Measurements from ENCODE around the gene LTBP3. TPM values are rescaled to one million over a fixed set of nuclear protein-coding genes. Genes with fewer than 3 reads are reported as not detected.

LTBP3 gene
- total and polyA plus RNA-seq, 3 experiments from 2014 or later: 17.9 to 35.4 (median 33.2) TPM

GRCh38 chr11:65595543-65596281 lies 37.6 kb upstream of the LTBP3 start, which contains the start of gene KCNK7:
Gene KCNK7, minus strand, starts transcription at chr11:65595800. Its CDS starts 28 bp downstream, at chr11:65595772.
- H3K27ac Mint-ChIP-seq: peak within 1 kb of the TSS in 5 of 8 donors; percentile 22 to 61 (median 45)
- Histone ChIP-seq H3K27ac (ENCODE audit: low read depth, low read length) (no peak within 1 kb of the TSS), H3K9me3 (ENCODE audit: low read length) (no peaks in the 10 kb centered on the region), H3K4me3 (ENCODE audit: low read length) (no peak within 1 kb of the TSS), H3K36me3 (ENCODE audit: insufficient read depth, low read length) (peaks cover 14% of the 10 kb centered on the region), H3K27me3 (ENCODE audit: insufficient read depth, low read length, poor library complexity, severe bottlenecking) (no peaks in the 10 kb centered on the region), H3K4me1 (ENCODE audit: insufficient read depth, low read length) (peaks cover 15% of the 10 kb centered on the region)
- no peak for DNase-seq
- ChIA-PET CTCF (interaction anchor here (0.6 to 11.9 kb wide), 3 partner anchors 54 to 960 kb away, joined by 3 to 258 read pairs (median 3); no protein-coding TSS in a partner anchor), POLR2A (interaction anchor here (0.6 to 1.3 kb wide), 2 partner anchors 19 to 462 kb away, joined by 3 read pairs; no protein-coding TSS in a partner anchor)
- no peaks in the 10 kb centered on the region for H3K9me3 Mint-ChIP-seq
- H3K36me3 Mint-ChIP-seq: peaks cover 0 to 43% (median 2%) of the 10 kb centered on the region in 3 donors
- H3K4me3 Mint-ChIP-seq: peak within 1 kb of the TSS in 2 of 7 donors; percentile 27 to 32
- no peaks in the 10 kb centered on the region for H3K27me3 Mint-ChIP-seq
- H3K4me1 Mint-ChIP-seq: peaks cover 8 to 17% (median 10%) of the 10 kb centered on the region in 3 donors

DNA sequence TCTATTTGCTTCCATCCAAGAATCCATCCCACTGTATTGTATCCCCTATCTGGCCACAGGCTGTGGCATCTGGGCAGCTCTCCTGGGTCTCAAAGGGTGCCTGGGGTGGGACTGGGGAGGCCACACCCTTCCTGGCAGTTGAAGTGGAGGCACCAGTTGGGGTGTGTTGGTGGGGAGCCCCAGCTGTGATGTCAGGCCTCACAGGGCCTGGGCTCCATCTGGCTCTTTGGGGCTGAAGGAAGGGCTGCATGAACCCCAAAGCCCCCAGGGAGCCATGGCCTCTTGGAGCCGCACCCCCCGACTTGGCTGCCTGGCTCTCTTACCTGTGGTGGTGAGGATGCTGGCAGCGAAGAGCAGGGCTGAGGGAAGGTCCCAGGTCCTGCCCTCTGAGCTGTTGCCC lies 37.0 kb upstream of the LTBP3 start:
- POLR2A ChIA-PET: interaction anchor here (0.6 to 1.3 kb wide), 3 partner anchors 19 to 100 kb away, joined by 3 to 7 read pairs (median 3); partner anchors contain the start of gene FAM89B
- CTCF ChIA-PET: interaction anchor here (0.6 to 11.9 kb wide), 4 partner anchors 20 to 406 kb away, joined by 3 to 258 read pairs (median 12); partner anchors contain the start of genes PCNX3 and ZNRD2

GRCh38 chr11:65593518-65594414 lies 35.6 kb upstream of the LTBP3 start:
- Histone ChIP-seq H3K36me3 (ENCODE audit: insufficient read depth, low read length) (peaks cover 23% of the 10 kb centered on the region), H3K4me1 (ENCODE audit: insufficient read depth, low read length) (peaks cover 17% of the 10 kb centered on the region), H3K27ac (ENCODE audit: low read depth, low read length) (no peak overlapping the region), H3K9me3 (ENCODE audit: low read length) (no peaks in the 10 kb centered on the region), H3K27me3 (ENCODE audit: insufficient read depth, low read length, poor library complexity, severe bottlenecking) (no peaks in the 10 kb centered on the region), H3K4me3 (ENCODE audit: low read length) (no peak overlapping the region)
- Mint-ChIP-seq H3K27me3 (no peaks in the 10 kb centered on the region), H3K27ac (peak overlapping the region in 2 of 8 donors; percentile 48 to 84), H3K36me3 (peaks cover 0 to 47% (median 1%) of the 10 kb centered on the region in 3 donors), H3K4me1 (peaks cover 9 to 19% (median 11%) of the 10 kb centered on the region in 3 donors), H3K4me3 (no peak overlapping the region), H3K9me3 (no peaks in the 10 kb centered on the region)
- ChIA-PET CTCF (interaction anchor here (0.7 to 11.9 kb wide), 25 partner anchors 8 to 318 kb away, joined by 3 to 258 read pairs (median 5); partner anchors contain the start of genes EHBP1L1, FAM89B, PCNX3 and SCYL1), POLR2A (interaction anchor here (0.5 to 2.0 kb wide), 9 partner anchors 16 to 718 kb away, joined by 3 to 8 read pairs (median 4); partner anchors contain the start of genes EHBP1L1, FAM89B and MAP3K11)
- peak in 2 of 5 donors; percentile 45 to 66 for DNase-seq

More for the DNA sequence above, 37.0 kb upstream of the LTBP3 start:
- H3K9me3 Mint-ChIP-seq: no peaks in the 10 kb centered on the region
- peaks cover 8 to 17% (median 10%) of the 10 kb centered on the region in 3 donors for H3K4me1 Mint-ChIP-seq
- no peak for DNase-seq
- Histone ChIP-seq H3K9me3 (ENCODE audit: low read length) (no peaks in the 10 kb centered on the region), H3K27me3 (ENCODE audit: insufficient read depth, low read length, poor library complexity, severe bottlenecking) (no peaks in the 10 kb centered on the region), H3K27ac (ENCODE audit: low read depth, low read length) (no peak overlapping the region), H3K36me3 (ENCODE audit: insufficient read depth, low read length) (peaks cover 20% of the 10 kb centered on the region), H3K4me3 (ENCODE audit: low read length) (no peak overlapping the region), H3K4me1 (ENCODE audit: insufficient read depth, low read length) (peaks cover 15% of the 10 kb centered on the region)
- H3K27ac Mint-ChIP-seq: peak overlapping the region in 2 of 8 donors; percentile 22 to 61
- H3K27me3 Mint-ChIP-seq: no peaks in the 10 kb centered on the region
- H3K4me3 Mint-ChIP-seq: peak overlapping the region in 1 of 7 donors; percentile 32
- peaks cover 0 to 49% (median 3%) of the 10 kb centered on the region in 3 donors for H3K36me3 Mint-ChIP-seq

GRCh38 chr11:65592858-65593517 lies 34.8 kb upstream of the LTBP3 start:
- no peaks in the 10 kb centered on the region for H3K9me3 Mint-ChIP-seq
- Histone ChIP-seq H3K27me3 (ENCODE audit: insufficient read depth, low read length, poor library complexity, severe bottlenecking) (no peaks in the 10 kb centered on the region), H3K9me3 (ENCODE audit: low read length) (no peaks in the 10 kb centered on the region), H3K27ac (ENCODE audit: low read depth, low read length) (no peak overlapping the region), H3K4me1 (ENCODE audit: insufficient read depth, low read length) (peaks cover 24% of the 10 kb centered on the region), H3K36me3 (ENCODE audit: insufficient read depth, low read length) (peaks cover 17% of the 10 kb centered on the region), H3K4me3 (ENCODE audit: low read length) (no peak overlapping the region)
- DNase-seq: no peak
- peak overlapping the region in 1 of 7 donors; percentile 69 for H3K4me3 Mint-ChIP-seq
- ChIA-PET CTCF (interaction anchor here (1.0 to 11.9 kb wide), 19 partner anchors 10 to 226 kb away, joined by 3 to 258 read pairs (median 6); partner anchors contain the start of genes EHBP1L1, FAM89B, PCNX3 and SCYL1), POLR2A (interaction anchor here (0.9 to 2.0 kb wide), 5 partner anchors 16 to 52 kb away, joined by 3 to 8 read pairs (median 4); partner anchors contain the start of genes EHBP1L1 and MAP3K11)
- peaks cover 17 to 27% (median 18%) of the 10 kb centered on the region in 3 donors for H3K4me1 Mint-ChIP-seq
- H3K27me3 Mint-ChIP-seq: no peaks in the 10 kb centered on the region
- H3K36me3 Mint-ChIP-seq: peaks cover 0 to 41% (median 1%) of the 10 kb centered on the region in 3 donors
- peak overlapping the region in 1 of 8 donors; percentile 54 for H3K27ac Mint-ChIP-seq

DNA sequence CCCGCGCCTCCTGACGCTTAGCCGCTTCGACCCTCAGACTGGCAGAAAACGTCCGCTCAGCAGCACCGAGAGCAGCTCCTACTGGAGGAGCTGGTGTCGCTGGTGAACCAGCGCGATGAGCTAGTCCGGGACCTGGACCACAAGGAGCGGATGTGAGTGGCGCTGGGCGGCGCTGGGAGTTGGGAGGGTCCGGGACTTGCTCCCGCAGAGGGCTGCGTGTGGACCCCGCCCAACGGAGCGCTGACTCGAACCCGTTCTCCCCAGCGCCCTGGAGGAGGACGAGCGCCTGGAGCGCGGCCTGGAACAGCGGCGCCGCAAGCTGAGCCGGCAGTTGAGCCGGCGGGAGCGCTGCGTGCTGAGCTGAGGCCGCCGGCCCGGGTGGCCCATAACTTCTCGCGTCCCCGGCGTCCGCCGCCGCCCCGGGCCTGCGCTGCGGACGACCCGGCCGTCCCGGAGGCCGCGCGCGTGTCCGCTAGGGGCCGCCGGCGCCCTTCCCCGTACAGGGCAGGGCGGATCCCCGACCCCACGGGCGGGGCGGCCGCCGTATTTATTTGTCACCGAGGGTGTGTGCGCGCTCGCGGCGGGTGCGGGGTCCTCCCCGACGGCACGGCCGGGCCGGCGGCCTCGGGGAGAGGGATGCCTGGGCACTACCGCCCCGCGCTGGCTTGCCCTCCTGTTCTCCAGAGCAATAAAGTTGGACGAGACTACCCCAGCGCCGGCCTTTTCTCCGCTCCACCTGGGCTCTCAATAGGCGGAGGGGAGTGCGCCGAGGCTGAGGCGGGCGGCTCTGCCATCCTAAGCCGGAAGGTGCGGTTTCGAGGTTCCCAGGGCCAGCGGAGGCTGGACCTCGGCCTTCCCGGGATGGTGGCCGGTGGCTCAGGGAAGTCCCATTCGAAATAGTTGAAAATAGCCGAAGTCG lies 34.0 kb upstream of the LTBP3 start:
- Histone ChIP-seq H3K27me3 (ENCODE audit: insufficient read depth, low read length, poor library complexity, severe bottlenecking) (no peaks in the 10 kb centered on the region), H3K9me3 (ENCODE audit: low read length) (no peaks in the 10 kb centered on the region), H3K27ac (ENCODE audit: low read depth, low read length) (no peak overlapping the region), H3K4me3 (ENCODE audit: low read length) (no peak overlapping the region), H3K36me3 (ENCODE audit: insufficient read depth, low read length) (peaks cover 11% of the 10 kb centered on the region), H3K4me1 (ENCODE audit: insufficient read depth, low read length) (peaks cover 31% of the 10 kb centered on the region)
- no peak for DNase-seq
- no peaks in the 10 kb centered on the region for H3K9me3 Mint-ChIP-seq
- no peak overlapping the region for H3K27ac Mint-ChIP-seq
- H3K36me3 Mint-ChIP-seq: peaks cover 0 to 36% (median 1%) of the 10 kb centered on the region in 3 donors
- H3K4me1 Mint-ChIP-seq: peaks cover 23 to 34% (median 26%) of the 10 kb centered on the region in 3 donors
- H3K4me3 Mint-ChIP-seq: no peak overlapping the region
- H3K27me3 Mint-ChIP-seq: no peaks in the 10 kb centered on the region
- ChIA-PET CTCF (interaction anchor here (1.0 to 11.9 kb wide), 10 partner anchors 9 to 225 kb away, joined by 3 to 258 read pairs (median 9); partner anchors contain the start of genes EHBP1L1, FAM89B, SCYL1 and ZNRD2), POLR2A (interaction anchor here (1.2 to 1.7 kb wide), 2 partner anchors 16 to 26 kb away, joined by 4 to 6 read pairs; partner anchors contain the start of gene EHBP1L1)

GRCh38 chr11:65590240-65590738 lies 32.1 kb upstream of the LTBP3 start:
- Mint-ChIP-seq H3K27ac (peak overlapping the region in 2 of 8 donors; percentile 66), H3K36me3 (peaks cover 0 to 49% (median 1%) of the 10 kb centered on the region in 3 donors), H3K9me3 (no peaks in the 10 kb centered on the region), H3K4me1 (peaks cover 20 to 37% (median 28%) of the 10 kb centered on the region in 3 donors), H3K27me3 (no peaks in the 10 kb centered on the region), H3K4me3 (no peak overlapping the region)
- Histone ChIP-seq H3K9me3 (ENCODE audit: low read length) (no peaks in the 10 kb centered on the region), H3K36me3 (ENCODE audit: insufficient read depth, low read length) (peaks cover 11% of the 10 kb centered on the region), H3K4me1 (ENCODE audit: insufficient read depth, low read length) (peaks cover 23% of the 10 kb centered on the region), H3K4me3 (ENCODE audit: low read length) (no peak overlapping the region), H3K27ac (ENCODE audit: low read depth, low read length) (no peak overlapping the region), H3K27me3 (ENCODE audit: insufficient read depth, low read length, poor library complexity, severe bottlenecking) (no peaks in the 10 kb centered on the region)
- no peak for DNase-seq
- ChIA-PET POLR2A (interaction anchor here (0.9 kb wide), 1 partner anchor 49 kb away, joined by 3 read pairs; no protein-coding TSS in a partner anchor), CTCF (interaction anchor here (3.5 to 11.9 kb wide), 5 partner anchors 12 to 49 kb away, joined by 17 to 258 read pairs (median 45); partner anchors contain the start of genes EHBP1L1, FAM89B and ZNRD2)

Data from CD8-positive, alpha-beta memory T cell (primary cell).